IMR-90 (cell line): ENCODE data around the gene GZMM. TPM values are rescaled to one million over a fixed set of nuclear protein-coding genes. Genes with fewer than 3 reads are reported as not detected.

Source experiments
- ATAC-seq: fragments of 200-7000 bp; cut with Tn5 transposase; 2 replicates; pipeline ENCODE4 v1.9.1; 2020; ENCODE audit warnings: low read depth, mild to moderate bottlenecking, moderate library complexity
- BruUV-seq: library from RNA; stranded (reverse); fragments of 400-500 nt; replicated peaks from 2 replicates; lab custom pipeline; 2021; lab: Mats Ljungman, UMichigan
- CTCF ChIA-PET: fragments of 300-600 bp; formaldehyde crosslinking; extraction: SDS; loops from one replicate; lab custom pipeline; 2021; ENCODE audit warnings: antibody characterized with exemption; lab: Yijun Ruan, JAX
- POLR2A ChIA-PET: fragments of 300-600 bp; sonication (Branson Sonifier 250); formaldehyde crosslinking; loops from one replicate; lab custom pipeline; 2022; ENCODE audit warnings: antibody characterized with exemption; ENCODE audit not compliant: unreplicated experiment; lab: Charles Lee
- DNase-seq: peaks from one replicate; pipeline ENCODE4 v3.0.0; 2013
- H2AFZ ChIP-seq: replicated peaks from 2 replicates; pipeline ENCODE3; 2013; ENCODE audit warnings: low read length, mild to moderate bottlenecking; ENCODE audit not compliant: poor library complexity
- H2AK5ac ChIP-seq: 2 replicates; pipeline ENCODE4 v1.6.1; 2013; ENCODE audit warnings: low read depth, low read length, inconsistent platforms
- H2AK9ac ChIP-seq: replicated peaks from 2 replicates; pipeline ENCODE3; 2013; ENCODE audit warnings: mild to moderate bottlenecking, low read depth, low read length, moderate library complexity; ENCODE audit not compliant: poor library complexity
- H2BK120ac ChIP-seq: 2 replicates; pipeline ENCODE4 v1.6.1; 2013; ENCODE audit warnings: low read depth, low read length, inconsistent platforms
- H2BK15ac ChIP-seq: 3 replicates; pipeline ENCODE4 v1.6.1; 2013; ENCODE audit warnings: low read depth, low read length, inconsistent platforms
- H2BK20ac ChIP-seq: 2 replicates; pipeline ENCODE4 v1.6.1; 2013; ENCODE audit warnings: low read depth, mild to moderate bottlenecking, inconsistent platforms, low read length, moderate library complexity
- H2BK5ac ChIP-seq: 2 replicates; pipeline ENCODE4 v1.6.1; 2013; ENCODE audit warnings: mild to moderate bottlenecking, low read depth, low read length, inconsistent platforms; ENCODE audit not compliant: poor library complexity, severe bottlenecking
- H3K14ac ChIP-seq: replicated peaks from 2 replicates; pipeline ENCODE4 v1.6.1; 2013; ENCODE audit warnings: low read depth, low read length, inconsistent platforms
- H3K18ac ChIP-seq: 2 replicates; pipeline ENCODE4 v1.6.1; 2013; ENCODE audit warnings: low read depth, low read length, control low read depth
- H3K23ac ChIP-seq: 2 replicates; pipeline ENCODE4 v1.6.1; 2013; ENCODE audit warnings: low read depth, low read length, inconsistent platforms
- H3K27ac ChIP-seq: 2 replicates; pipeline ENCODE4 v1.5.1; 2013; ENCODE audit warnings: mild to moderate bottlenecking, control low read depth, low read length; ENCODE audit not compliant: insufficient read depth
- H3K27me3 ChIP-seq: 2 replicates; pipeline ENCODE4 v1.6.1; 2013; ENCODE audit warnings: low read length; ENCODE audit not compliant: control insufficient read depth, insufficient read depth
- H3K36me3 ChIP-seq: 2 replicates; pipeline ENCODE4 v1.6.1; 2013; ENCODE audit warnings: low read length, mixed read lengths; ENCODE audit not compliant: control insufficient read depth, insufficient read depth
- H3K4ac ChIP-seq: 2 replicates; pipeline ENCODE4 v1.6.1; 2013; ENCODE audit warnings: low read depth, low read length, inconsistent platforms
- H3K4me1 ChIP-seq: 2 replicates; pipeline ENCODE4 v1.6.1; 2013; ENCODE audit warnings: low read length, mixed read lengths; ENCODE audit not compliant: control insufficient read depth, insufficient read depth
- H3K4me2 ChIP-seq: 2 replicates; pipeline ENCODE4 v1.6.1; 2013; ENCODE audit warnings: low read depth, mild to moderate bottlenecking, control low read depth, low read length, moderate library complexity
- H3K4me3 ChIP-seq: 2 replicates; pipeline ENCODE4 v1.5.1; 2013; ENCODE audit warnings: low read depth, mild to moderate bottlenecking, control low read depth, low read length, moderate library complexity; ENCODE audit not compliant: insufficient read depth
- H3K56ac ChIP-seq: 2 replicates; pipeline ENCODE4 v1.6.1; 2013; ENCODE audit warnings: low read length, inconsistent platforms; ENCODE audit not compliant: insufficient read depth; ENCODE audit errors: extremely low read depth
- H3K79me1 ChIP-seq, 2 experiments: 2 replicates each; pipeline ENCODE4 v1.6.1; 2013; ENCODE audit warnings: low read length in 2 of 2, inconsistent platforms in 1 of 2, low read depth in 1 of 2
- H3K9ac ChIP-seq: 2 replicates; pipeline ENCODE4 v1.6.1; 2013; ENCODE audit warnings: low read depth, low read length, control low read depth
- H3K9me1 ChIP-seq: 2 replicates; pipeline ENCODE4 v1.6.1; 2013; ENCODE audit warnings: low read length, inconsistent platforms; ENCODE audit not compliant: insufficient read depth
- H3K9me3 ChIP-seq: 2 replicates; pipeline ENCODE4 v1.6.1; 2013; ENCODE audit warnings: low read length; ENCODE audit not compliant: control insufficient read depth, insufficient read depth
- H4K20me1 ChIP-seq: 2 replicates; pipeline ENCODE4 v1.6.1; 2013; ENCODE audit warnings: low read length, inconsistent platforms; ENCODE audit not compliant: insufficient read depth
- H4K5ac ChIP-seq: 2 replicates; pipeline ENCODE4 v1.6.1; 2013; ENCODE audit warnings: mild to moderate bottlenecking, low read depth, low read length, control low read depth
- H4K8ac ChIP-seq, 2 experiments: 2 replicates each; pipeline ENCODE4 v1.6.1; 2013; ENCODE audit warnings: low read depth in 2 of 2, low read length in 2 of 2, control low read depth in 1 of 2, inconsistent platforms in 1 of 2
- H4K91ac ChIP-seq: 2 replicates; pipeline ENCODE4 v1.6.1; 2013; ENCODE audit warnings: low read depth, low read length, inconsistent platforms; ENCODE audit not compliant: insufficient read depth
- BHLHE40 ChIP-seq: fragments of 150-350 bp; IDR thresholded peaks from 2 replicates; pipeline ENCODE4 v1.6.1; 2016; ENCODE audit warnings: mild to moderate bottlenecking, low read depth, low read length
- CTCF ChIP-seq: conservative IDR thresholded peaks from 2 replicates; pipeline ENCODE4 v1.5.1; 2012; ENCODE audit warnings: mild to moderate bottlenecking, low read depth, low read length, improper control_type of control experiment
- ELK1 ChIP-seq: fragments of 150-350 bp; IDR thresholded peaks from 2 replicates; pipeline ENCODE4 v1.6.1; 2016; ENCODE audit warnings: low read depth, mild to moderate bottlenecking, low read length, moderate library complexity, borderline replicate concordance
- MXI1 ChIP-seq: IDR thresholded peaks from 2 replicates; pipeline ENCODE4 v1.6.1; 2012; ENCODE audit warnings: low read depth, mild to moderate bottlenecking, low read length, moderate library complexity, borderline replicate concordance
- NFE2L2 ChIP-seq: fragments of 150-350 bp; IDR thresholded peaks from 2 replicates; pipeline ENCODE4 v1.6.1; 2016; ENCODE audit warnings: low read depth, mild to moderate bottlenecking, low read length
- RAD21 ChIP-seq: IDR thresholded peaks from 2 replicates; pipeline ENCODE4 v1.6.1; 2012; ENCODE audit warnings: low read length, improper control_type of control experiment
- RCOR1 ChIP-seq: IDR thresholded peaks from 2 replicates; pipeline ENCODE4 v1.6.1; 2012; ENCODE audit warnings: mild to moderate bottlenecking, low read length, improper control_type of control experiment; ENCODE audit not compliant: insufficient replicate concordance
- RFX5 ChIP-seq: IDR thresholded peaks from 2 replicates; pipeline ENCODE4 v1.8.0; 2012; ENCODE audit warnings: low read depth, mild to moderate bottlenecking, low read length, moderate library complexity
- SMC3 ChIP-seq: fragments of 150-350 bp; IDR thresholded peaks from 2 replicates; pipeline ENCODE4 v1.6.1; 2016; ENCODE audit warnings: low read depth, mild to moderate bottlenecking, antibody characterized with exemption, low read length, moderate library complexity
- USF2 ChIP-seq: fragments of 150-350 bp; IDR thresholded peaks from 2 replicates; pipeline ENCODE4 v1.6.1; 2017; ENCODE audit warnings: mild to moderate bottlenecking, antibody characterized with exemption, low read length, low read depth
- WGBS, 2 experiments: methylation state at CpG; one replicate each; pipeline versions ENCODE4 v1.1.5 to v1.1.7; 2013; ENCODE audit warnings: missing lambda C conversion rate in 2 of 2; ENCODE audit not compliant: insufficient read length in 1 of 2; ENCODE audit errors: extremely low coverage in 2 of 2; 5-methylcytosine and 5-hydroxymethylcytosine counted together
- dilution Hi-C: fragments of 300-500 bp; cut with HindIII; formaldehyde crosslinking; loops from one replicate; pipeline ENCODE4 v1.14.3; 2018; ENCODE audit warnings: low sequenced_read_pairs; ENCODE audit not compliant: unreplicated experiment
- in situ Hi-C: fragments of 300-500 bp; cut with MboI; formaldehyde crosslinking; loops from 3 replicates; pipeline ENCODE4 v1.14.3; 2019; ENCODE audit warnings: low sequenced_read_pairs, inconsistent platforms, mixed read lengths
- intact Hi-C: fragments of 100-400 bp; cut with micrococcal nuclease; formaldehyde crosslinking; loops from 2 replicates; pipeline ENCODE4 v1.10.0; 2022
- polyA plus RNA-seq, 3 experiments: library from polyadenylated mRNA; depleted of rRNA; stranded (reverse); fragments of >200 nt; gene quantifications; 2 replicates each; pipeline ENCODE4 v1.2.3, GENCODE V29; 2012; ENCODE audit warnings: low replicate concordance in 1 of 3
- total RNA-seq: library from RNA; depleted of rRNA; stranded (reverse); fragments of >200 nt; gene quantifications from 2 replicates; pipeline ENCODE4 v1.2.3, GENCODE V29; 2012

Gene GZMM
- total and polyA plus RNA-seq, 2 of the 4 experiments (the other 2 are of a cell fraction) = 0.24 TPM; not detected in 1

- WGBS, 2 experiments = 100% methylated on average over 2 of the region's 14 CpGs; no CpG with 5 or more reads in 1 of the 2 experiments
- H3K4me1 ChIP-seq = peaks cover 8% of the 10 kb centered on the region
- intact Hi-C loops = no loop called here
These were observed 9.8 kb upstream of the GZMM start for GRCh38 chr19:534088-534487.

More at GRCh38 chr19:534088-534487, 9.8 kb upstream of the GZMM start:
- no peak overlapping the region for H4K91ac ChIP-seq
- no peak overlapping the region for H2AFZ ChIP-seq
- H2AK9ac ChIP-seq = no peak overlapping the region
- H4K5ac ChIP-seq = no peak overlapping the region
- H3K4me2 ChIP-seq = peak overlapping the region; percentile 98; the same call in 1 of the 2 replicates
- ATAC-seq (no peak), DNase-seq (no peak)
- CTCF ChIA-PET = no interaction called here
- H2AK5ac ChIP-seq = no peak overlapping the region
- H3K9ac ChIP-seq = 0 out of 2 replicates have a peak overlapping the region, but pooled peaks have one; percentile 92
- H3K79me1 ChIP-seq = peaks cover 11 to 57% of the 10 kb centered on the region in 2 experiments
- H3K14ac ChIP-seq = no peak overlapping the region
- peaks cover 51% of the 10 kb centered on the region for H4K20me1 ChIP-seq
- no peak overlapping the region for H2BK15ac ChIP-seq
- dilution Hi-C loops (no loop called here), in situ Hi-C loops (no loop called here)
- POLR2A ChIA-PET = no interaction called here
- no peak overlapping the region for H3K18ac ChIP-seq
- 0 out of 2 replicates have a peak overlapping the region, but pooled peaks have one; percentile 31 for H3K23ac ChIP-seq
- TF ChIP-seq NFE2L2 (no peak), RAD21 (no peak), USF2 (no peak), RFX5 (no peak), BHLHE40 (no peak), MXI1 (no peak), ELK1 (no peak), CTCF (no peak), SMC3 (no peak), RCOR1 (no peak)
- H2BK5ac ChIP-seq = no peak overlapping the region
- no peak overlapping the region for H4K8ac ChIP-seq
- H3K27me3 ChIP-seq = no peaks in the 10 kb centered on the region
- no TSS peak for BruUV-seq
- H3K9me1 ChIP-seq = peaks cover 4% of the 10 kb centered on the region; the same call in 1 of the 2 replicates
- no peak overlapping the region for H2BK20ac ChIP-seq
- H2BK120ac ChIP-seq = no peak overlapping the region
- H3K4me3 ChIP-seq = no peak overlapping the region
- no peak overlapping the region for H3K4ac ChIP-seq
- H3K27ac ChIP-seq = no peak overlapping the region
- peaks cover 32% of the 10 kb centered on the region for H3K36me3 ChIP-seq
- H3K56ac ChIP-seq = no peak overlapping the region
- no peaks in the 10 kb centered on the region for H3K9me3 ChIP-seq
